ENCODE measurements around the gene LNPEP. TPM values are rescaled to one million over a fixed set of nuclear protein-coding genes. Genes with fewer than 3 reads are reported as not detected.

The LNPEP gene
- total RNA-seq, 1 donor from 2014 or later, result 30.3 TPM

- DNase-seq (ENCODE audit: low read depth) (no peak), FAIRE-seq (no peak)
- Histone ChIP-seq H3K4me3 (ENCODE audit: low read depth, low read length) (no peak overlapping the region), H3K27me3 (ENCODE audit: control insufficient read depth, insufficient read depth, low read length) (no peaks in the 10 kb centered on the region), H3K36me3 (ENCODE audit: control insufficient read depth, insufficient read depth, low read length) (peaks cover 6% of the 10 kb centered on the region)
- no peak for TF ChIP-seq CTCF (IDR thresholded peaks at IDR 0.05; ENCODE audit: insufficient read depth, low read length, severe bottlenecking)
Observed at GRCh38 chr5:97004423-97005060, 68.7 kb downstream of the LNPEP start.

DNA sequence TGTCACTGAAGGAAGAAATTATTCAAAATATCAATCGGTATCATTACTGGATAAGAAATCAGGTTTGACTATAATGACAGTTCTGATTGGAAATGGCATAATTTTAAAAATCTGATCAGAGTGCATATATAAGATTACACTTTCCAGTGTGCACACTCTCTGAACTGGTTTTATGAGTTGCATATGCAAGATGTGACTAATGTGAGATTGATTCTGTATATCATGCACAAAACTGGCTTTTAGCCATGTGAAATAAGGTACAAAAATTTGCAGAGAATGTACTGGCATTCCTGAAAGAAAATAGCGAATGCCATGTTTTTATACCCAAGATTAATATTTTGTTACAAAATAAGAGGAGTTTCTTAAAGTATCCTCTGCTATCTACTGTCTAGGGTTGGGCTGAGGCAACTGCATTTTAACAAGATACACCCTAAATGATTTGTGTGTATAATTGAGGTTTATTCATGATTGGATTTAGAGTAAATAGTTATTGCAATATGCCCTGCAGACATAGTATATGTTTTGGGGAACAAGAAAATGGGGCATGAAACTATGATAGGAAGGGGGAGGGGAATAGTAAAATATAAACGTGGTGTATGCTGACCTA is 70.7 kb downstream of the LNPEP start:
- FAIRE-seq, result no peak
- Histone ChIP-seq H3K27me3 (ENCODE audit: control insufficient read depth, insufficient read depth, low read length) (no peaks in the 10 kb centered on the region), H3K4me3 (ENCODE audit: low read depth, low read length) (no peak overlapping the region), H3K36me3 (ENCODE audit: control insufficient read depth, insufficient read depth, low read length) (peaks cover 4% of the 10 kb centered on the region)
- no peak for TF ChIP-seq CTCF (IDR thresholded peaks at IDR 0.05; ENCODE audit: insufficient read depth, low read length, severe bottlenecking)
- DNase-seq (ENCODE audit: low read depth), result no peak

DNA sequence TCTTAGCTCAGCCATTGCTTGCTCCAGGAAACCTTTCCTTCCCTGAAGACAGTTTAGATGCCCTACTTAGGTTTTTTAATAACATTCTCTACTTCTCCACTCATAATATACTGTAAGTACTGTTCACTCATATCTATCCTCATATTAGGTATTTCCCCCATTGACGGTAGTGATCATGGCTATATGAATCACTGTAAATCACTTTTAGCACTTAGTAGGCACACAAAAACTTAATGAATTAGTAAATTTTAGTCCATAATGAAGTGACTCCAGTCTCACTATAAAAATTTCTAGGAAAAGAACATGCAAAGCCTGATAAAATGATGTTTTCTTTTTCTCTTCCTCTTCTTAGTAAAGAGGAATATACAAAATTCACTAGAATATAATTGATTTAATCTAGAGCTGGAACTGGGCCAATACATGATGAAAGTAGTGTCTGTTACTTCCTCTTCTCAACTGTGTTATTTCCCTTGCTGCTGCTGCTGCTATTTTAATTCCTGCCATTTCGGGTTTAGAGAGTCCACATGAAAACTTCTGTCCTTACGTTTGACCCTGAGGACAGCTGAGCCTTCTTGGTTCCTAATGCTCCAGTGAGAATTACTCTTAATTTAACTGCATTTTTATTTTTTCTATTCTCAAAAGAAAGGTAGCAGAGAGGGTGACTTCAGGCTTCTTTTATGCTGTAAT is 73.5 kb downstream of the LNPEP start:
- Histone ChIP-seq H3K36me3 (ENCODE audit: control insufficient read depth, insufficient read depth, low read length) (peaks cover 3% of the 10 kb centered on the region), H3K27me3 (ENCODE audit: control insufficient read depth, insufficient read depth, low read length) (no peaks in the 10 kb centered on the region), H3K4me3 (ENCODE audit: low read depth, low read length) (no peak overlapping the region)
- no peak for TF ChIP-seq CTCF (IDR thresholded peaks at IDR 0.05; ENCODE audit: insufficient read depth, low read length, severe bottlenecking)
- FAIRE-seq (no peak), DNase-seq (ENCODE audit: low read depth) (no peak)

DNA sequence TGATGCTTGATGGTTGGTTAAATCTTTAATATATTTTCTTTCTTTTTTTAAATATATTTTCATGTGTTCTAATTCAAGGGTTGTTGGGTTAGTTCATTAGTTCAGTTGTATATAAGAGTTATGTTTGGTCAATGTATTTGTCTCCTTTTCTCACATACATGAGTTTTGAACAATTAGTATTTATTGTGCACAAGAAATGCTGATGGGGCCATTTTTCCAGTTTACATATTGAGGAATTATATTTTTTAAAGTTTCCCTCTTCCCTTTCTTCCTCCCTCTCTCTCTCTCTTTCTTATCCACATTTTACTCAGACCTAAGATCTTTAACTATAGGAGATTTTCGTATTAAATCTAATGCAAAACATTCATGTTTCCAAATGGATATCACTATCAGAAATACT is 74.0 kb downstream of the LNPEP start:
- Histone ChIP-seq H3K27me3 (ENCODE audit: control insufficient read depth, insufficient read depth, low read length) (no peaks in the 10 kb centered on the region), H3K4me3 (ENCODE audit: low read depth, low read length) (no peak overlapping the region), H3K36me3 (ENCODE audit: control insufficient read depth, insufficient read depth, low read length) (peaks cover 1% of the 10 kb centered on the region)
- DNase-seq (ENCODE audit: low read depth) (no peak), FAIRE-seq (no peak)
- no peak for TF ChIP-seq CTCF (IDR thresholded peaks at IDR 0.05; ENCODE audit: insufficient read depth, low read length, severe bottlenecking)

GRCh38 chr5:97010606-97011005 is 74.7 kb downstream of the LNPEP start:
- no peak for TF ChIP-seq CTCF (IDR thresholded peaks at IDR 0.05; ENCODE audit: insufficient read depth, low read length, severe bottlenecking)
- FAIRE-seq (peak; percentile 32), DNase-seq (ENCODE audit: low read depth) (no peak)
- peaks cover 1% of the 10 kb centered on the region for H3K36me3 ChIP-seq (ENCODE audit: control insufficient read depth, insufficient read depth, low read length)
- no peaks in the 10 kb centered on the region for H3K27me3 ChIP-seq (ENCODE audit: control insufficient read depth, insufficient read depth, low read length)
- H3K4me3 ChIP-seq (ENCODE audit: low read depth, low read length), result no peak overlapping the region

Data from bronchial epithelial cell (primary cell).